Subcutaneous abdominal adipose tissue (tissue), 5 donors: ENCODE data around the gene KMT2C.
"Not testable (repeated sequence)": the region's sequence is repeated elsewhere in the genome, so short reads cannot be mapped to it uniquely, and the experiment has no call there.

Source experiments
- H3K27ac ChIP-seq: one replicate; pipeline ENCODE4 v1.7.0; 2013; ENCODE audit warnings: low read depth, mild to moderate bottlenecking, inconsistent platforms, low read length, moderate library complexity
- H3K27me3 ChIP-seq, 5 donors: one replicate each; pipeline ENCODE4 v1.7.0; 2013; ENCODE audit warnings: low read length in 5 of 5, inconsistent platforms in 1 of 5; ENCODE audit not compliant: control insufficient read depth in 5 of 5, insufficient read depth in 4 of 5
- H3K36me3 ChIP-seq, 5 donors: one replicate each; pipeline ENCODE4 v1.7.0; 2013; ENCODE audit warnings: low read length in 5 of 5; ENCODE audit not compliant: control insufficient read depth in 5 of 5, insufficient read depth in 5 of 5
- H3K4me1 ChIP-seq, 5 donors: one replicate each; pipeline ENCODE4 v1.7.0; 2013; ENCODE audit warnings: low read length in 5 of 5, mild to moderate bottlenecking in 3 of 5, moderate library complexity in 1 of 5; ENCODE audit not compliant: control insufficient read depth in 5 of 5, insufficient read depth in 5 of 5
- H3K4me3 ChIP-seq, 5 donors: one replicate each; pipeline ENCODE4 v1.7.0; 2013; ENCODE audit warnings: low read length in 5 of 5, low read depth in 1 of 5
- H3K9ac ChIP-seq, 5 donors: one replicate each; pipeline ENCODE4 v1.7.0; 2013; ENCODE audit warnings: low read length in 5 of 5, mild to moderate bottlenecking in 4 of 5, moderate library complexity in 3 of 5
- H3K9me3 ChIP-seq, 5 donors: one replicate each; pipeline ENCODE4 v1.7.0; 2013; ENCODE audit warnings: low read length in 5 of 5; ENCODE audit not compliant: control insufficient read depth in 5 of 5
- donor health status: healthy.
- donor health status: healthy.
- donor health status: healthy.
- donor health status: healthy.
- donor health status: healthy.

KMT2C gene

GRCh38 chr7:152365982-152366603, 69.7 kb downstream of the KMT2C start:
- Histone ChIP-seq H3K27ac (no peak overlapping the region), H3K9me3 (no peaks in the 10 kb centered on the region), H3K4me1 (peaks cover 0 to 52% (median 15%) of the 10 kb centered on the region in 5 donors), H3K36me3 (peaks cover 0 to 3% (median 0%) of the 10 kb centered on the region in 5 donors), H3K4me3 (no peak overlapping the region), H3K27me3 (no peaks in the 10 kb centered on the region), H3K9ac (no peak overlapping the region)

- Histone ChIP-seq H3K27me3 (no peaks in the 10 kb centered on the region), H3K4me1 (peaks cover 0 to 45% (median 12%) of the 10 kb centered on the region in 5 donors), H3K27ac (no peak overlapping the region)
These were observed 72.0 kb downstream of the KMT2C start for GRCh38 chr7:152363798-152364197.

GRCh38 chr7:152362128-152362926, 73.5 kb downstream of the KMT2C start:
- H3K4me3 ChIP-seq = no peak overlapping the region
- no peaks in the 10 kb centered on the region for H3K9me3 ChIP-seq
- no peak overlapping the region for H3K9ac ChIP-seq
- H3K27me3 ChIP-seq = no peaks in the 10 kb centered on the region
- peaks cover 0 to 34% (median 9%) of the 10 kb centered on the region in 5 donors for H3K4me1 ChIP-seq
- H3K36me3 ChIP-seq = peaks cover 0 to 3% (median 0%) of the 10 kb centered on the region in 5 donors
- no peak overlapping the region for H3K27ac ChIP-seq

More at GRCh38 chr7:152363798-152364197, 72.0 kb downstream of the KMT2C start:
- Histone ChIP-seq H3K9ac (no peak overlapping the region), H3K36me3 (peaks cover 0 to 3% (median 0%) of the 10 kb centered on the region in 5 donors), H3K9me3 (no peaks in the 10 kb centered on the region), H3K4me3 (no peak overlapping the region)

GRCh38 chr7:152355474-152356057, 80.2 kb downstream of the KMT2C start:
- no peak overlapping the region for H3K9ac ChIP-seq
- no peaks in the 10 kb centered on the region for H3K27me3 ChIP-seq
- H3K27ac ChIP-seq = no peak overlapping the region
- H3K36me3 ChIP-seq = peaks cover 0 to 15% (median 4%) of the 10 kb centered on the region in 5 donors
- H3K4me3 ChIP-seq = no peak overlapping the region
- no peaks in the 10 kb centered on the region for H3K9me3 ChIP-seq
- peaks cover 0 to 6% (median 0%) of the 10 kb centered on the region in 5 donors for H3K4me1 ChIP-seq

- Histone ChIP-seq H3K4me3 (no peak overlapping the region), H3K27me3 (no peaks in the 10 kb centered on the region), H3K9me3 (no peaks in the 10 kb centered on the region), H3K36me3 (peaks cover 5 to 17% (median 7%) of the 10 kb centered on the region in 5 donors), H3K27ac (no peak overlapping the region), H3K4me1 (peaks cover 0 to 6% (median 0%) of the 10 kb centered on the region in 5 donors), H3K9ac (no peak overlapping the region)
These were observed 81.7 kb downstream of the KMT2C start for GRCh38 chr7:152354061-152354460.

- H3K9me3 ChIP-seq, H3K27ac ChIP-seq, H3K9ac ChIP-seq, H3K27me3 ChIP-seq, H3K4me3 ChIP-seq, H3K4me1 ChIP-seq: not testable (repeated sequence)
- peaks cover 7 to 17% (median 8%) of the 10 kb centered on the region in 5 donors for H3K36me3 ChIP-seq
These were observed 82.5 kb downstream of the KMT2C start for GRCh38 chr7:152353281-152353680.

GRCh38 chr7:152351747-152352146, 84.1 kb downstream of the KMT2C start:
- not testable (repeated sequence) for H3K27me3 ChIP-seq, H3K4me3 ChIP-seq, H3K9me3 ChIP-seq, H3K4me1 ChIP-seq, H3K9ac ChIP-seq, H3K27ac ChIP-seq
- peaks cover 10 to 19% (median 11%) of the 10 kb centered on the region in 5 donors for H3K36me3 ChIP-seq

- peaks cover 0 to 6% (median 0%) of the 10 kb centered on the region in 5 donors for H3K4me1 ChIP-seq
- peaks cover 10 to 19% (median 11%) of the 10 kb centered on the region in 5 donors for H3K36me3 ChIP-seq
- no peak overlapping the region for H3K27ac ChIP-seq
- H3K9ac ChIP-seq = no peak overlapping the region
- H3K27me3 ChIP-seq = no peaks in the 10 kb centered on the region
- H3K4me3 ChIP-seq = no peak overlapping the region
- H3K9me3 ChIP-seq = peaks cover 0 to 6% (median 0%) of the 10 kb centered on the region in 5 donors
These were observed 84.6 kb downstream of the KMT2C start for GRCh38 chr7:152351168-152351567.

GRCh38 chr7:152347888-152348287, 87.9 kb downstream of the KMT2C start:
- no peak overlapping the region for H3K9ac ChIP-seq

GRCh38 chr7:152344253-152344652, 91.5 kb downstream of the KMT2C start:
- Histone ChIP-seq H3K9me3 (peaks cover 0 to 6% (median 0%) of the 10 kb centered on the region in 5 donors), H3K4me3 (no peak overlapping the region), H3K36me3 (peaks cover 3 to 12% (median 7%) of the 10 kb centered on the region in 5 donors)

More at GRCh38 chr7:152347888-152348287, 87.9 kb downstream of the KMT2C start:
- H3K27ac ChIP-seq = no peak overlapping the region
- no peak overlapping the region for H3K4me3 ChIP-seq
- no peaks in the 10 kb centered on the region for H3K27me3 ChIP-seq
- peaks cover 0 to 2% (median 0%) of the 10 kb centered on the region in 5 donors for H3K4me1 ChIP-seq
- H3K36me3 ChIP-seq = peaks cover 5 to 16% (median 11%) of the 10 kb centered on the region in 5 donors
- H3K9me3 ChIP-seq = peaks cover 0 to 6% (median 0%) of the 10 kb centered on the region in 5 donors

More at GRCh38 chr7:152344253-152344652, 91.5 kb downstream of the KMT2C start:
- Histone ChIP-seq H3K9ac (no peak overlapping the region), H3K27me3 (no peaks in the 10 kb centered on the region), H3K4me1 (peaks cover 0 to 22% (median 10%) of the 10 kb centered on the region in 5 donors), H3K27ac (no peak overlapping the region)
